DLD1 (cell line): ENCODE measurements around the gene RNF187.
"Not testable (repeated sequence)": the region's sequence is repeated elsewhere in the genome, so short reads cannot be mapped to it uniquely, and the experiment has no call there.

Experiments used
- in situ Hi-C: cut with HindIII; loops from 2 replicates; pipeline ENCODE4 v1.10.0; 2017; ENCODE audit warnings: low sequenced_read_pairs

Gene RNF187

GRCh38 chr1:228459091-228459993 is 27.8 kb upstream of the RNF187 start:
- in situ Hi-C loops: no loop called here

DNA sequence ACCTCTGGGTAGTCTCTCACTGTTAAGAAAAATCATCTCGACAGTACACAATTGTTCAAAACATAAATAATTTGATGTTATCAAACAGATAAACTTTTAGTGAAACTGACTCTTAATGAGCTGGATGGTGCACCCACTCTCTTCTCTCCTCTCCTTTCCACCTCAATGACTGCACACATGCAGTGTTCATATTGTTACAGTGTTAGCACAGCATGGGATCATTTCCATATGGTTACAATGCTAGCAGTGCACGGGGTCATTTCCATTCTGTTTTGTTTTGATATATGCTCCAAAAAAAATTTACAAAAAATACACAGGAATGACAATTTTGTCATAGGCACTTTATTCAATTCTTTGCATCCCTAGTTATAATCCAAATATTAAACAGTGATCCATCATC is 26.4 kb upstream of the RNF187 start:
- in situ Hi-C loops: no loop called here

GRCh38 chr1:228462560-228462959 is 24.6 kb upstream of the RNF187 start:
- in situ Hi-C loops: no loop called here

DNA sequence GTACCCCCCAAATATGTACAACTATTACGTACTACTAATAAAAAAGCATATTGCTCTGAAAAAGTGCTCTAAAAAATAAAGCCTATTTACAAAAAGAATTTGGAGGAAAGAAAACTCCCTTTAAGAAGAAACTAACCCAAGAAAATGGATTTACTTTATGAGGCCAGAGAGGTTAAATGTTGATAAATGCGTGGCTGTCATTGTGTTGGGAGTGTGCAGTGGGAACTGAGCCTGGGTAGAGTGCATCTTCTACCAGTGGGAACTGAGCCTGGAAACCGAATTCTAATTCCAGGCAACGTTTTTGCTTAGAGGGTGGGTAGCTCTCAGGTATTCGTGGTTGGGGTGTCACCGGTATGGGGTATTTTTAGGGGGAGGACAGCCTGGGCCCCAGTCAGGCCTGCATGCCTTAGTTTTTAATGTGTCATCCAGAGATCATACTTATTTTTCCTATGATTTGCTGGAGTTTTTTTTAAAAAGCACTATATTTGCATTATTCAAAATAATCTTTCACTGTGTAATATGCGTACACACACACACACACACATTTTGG is 24.1 kb upstream of the RNF187 start:
- in situ Hi-C loops: no loop called here

DNA sequence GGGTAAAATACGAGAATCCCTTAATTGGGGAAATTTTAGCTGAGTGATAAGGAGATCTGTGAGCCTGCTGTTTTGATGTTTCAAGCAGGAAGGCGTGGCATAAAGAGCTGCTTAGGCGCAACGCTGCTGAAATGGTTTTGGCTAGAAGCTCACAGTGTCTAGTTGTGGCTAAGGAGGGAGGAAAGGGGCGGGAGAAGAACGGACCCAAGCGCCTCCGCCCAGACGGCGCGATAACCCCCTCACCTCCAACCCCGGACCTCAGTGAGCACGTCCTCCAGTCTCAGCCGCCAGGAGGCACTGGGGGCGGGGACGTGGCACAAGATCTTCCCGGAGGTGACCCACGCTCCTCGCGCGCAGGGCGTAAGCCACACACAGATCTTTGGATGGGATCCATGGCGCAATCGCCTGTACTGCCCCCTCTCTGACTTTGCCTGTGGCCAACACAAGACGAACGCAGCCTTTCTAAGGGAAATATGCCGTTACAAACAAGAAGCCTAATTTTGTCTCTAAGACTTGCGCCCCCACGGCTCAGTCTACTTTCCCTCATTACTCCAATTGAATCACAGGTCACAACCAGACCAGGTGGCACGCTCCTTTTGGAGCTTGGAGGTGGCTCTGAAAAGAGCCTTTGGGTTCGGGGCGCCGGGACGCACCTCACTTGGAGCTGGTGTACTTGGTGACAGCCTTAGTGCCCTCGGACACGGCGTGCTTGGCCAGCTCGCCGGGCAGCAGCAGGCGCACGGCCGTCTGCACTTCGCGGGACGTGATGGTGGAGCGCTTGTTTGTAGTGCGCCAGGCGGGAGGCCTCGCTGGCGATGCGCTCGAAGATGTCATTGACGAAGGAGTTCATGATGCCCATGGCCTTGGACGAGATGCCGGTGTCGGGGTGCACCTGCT is 23.4 kb upstream of the RNF187 start:
- in situ Hi-C loops: no loop called here

GRCh38 chr1:228464487-228464983 is 22.6 kb upstream of the RNF187 start:
- in situ Hi-C loops: no loop called here

DNA sequence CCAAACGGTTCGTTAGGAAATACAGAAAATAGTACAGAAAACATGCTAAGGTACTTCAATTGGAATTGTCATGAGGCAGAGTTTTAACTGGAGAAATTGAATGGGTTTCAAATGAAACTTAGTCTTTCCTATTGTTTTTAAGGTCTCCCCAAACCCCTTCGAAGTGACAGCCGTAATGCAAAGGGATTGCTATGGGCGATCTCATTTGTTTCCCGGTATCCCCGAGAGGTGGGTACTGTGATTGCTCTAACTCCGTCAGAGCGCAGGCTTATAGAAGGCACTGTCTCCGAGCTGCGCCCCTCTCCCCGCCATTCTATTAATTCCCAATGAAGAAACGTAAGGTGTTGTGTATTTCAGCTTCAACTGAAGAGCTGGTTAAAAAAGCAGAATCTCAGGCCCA is 22.0 kb upstream of the RNF187 start:
- in situ Hi-C loops: no loop called here

- in situ Hi-C loops: no loop called here
These were observed 21.5 kb upstream of the RNF187 start for GRCh38 chr1:228465571-228466146.

GRCh38 chr1:228468188-228468587 is 19.0 kb upstream of the RNF187 start:
- in situ Hi-C loops: not testable (repeated sequence)

GRCh38 chr1:228469413-228470162 is 17.6 kb upstream of the RNF187 start:
- in situ Hi-C loops: no loop called here

GRCh38 chr1:228471154-228471761 is 15.9 kb upstream of the RNF187 start:
- in situ Hi-C loops: no loop called here

DNA sequence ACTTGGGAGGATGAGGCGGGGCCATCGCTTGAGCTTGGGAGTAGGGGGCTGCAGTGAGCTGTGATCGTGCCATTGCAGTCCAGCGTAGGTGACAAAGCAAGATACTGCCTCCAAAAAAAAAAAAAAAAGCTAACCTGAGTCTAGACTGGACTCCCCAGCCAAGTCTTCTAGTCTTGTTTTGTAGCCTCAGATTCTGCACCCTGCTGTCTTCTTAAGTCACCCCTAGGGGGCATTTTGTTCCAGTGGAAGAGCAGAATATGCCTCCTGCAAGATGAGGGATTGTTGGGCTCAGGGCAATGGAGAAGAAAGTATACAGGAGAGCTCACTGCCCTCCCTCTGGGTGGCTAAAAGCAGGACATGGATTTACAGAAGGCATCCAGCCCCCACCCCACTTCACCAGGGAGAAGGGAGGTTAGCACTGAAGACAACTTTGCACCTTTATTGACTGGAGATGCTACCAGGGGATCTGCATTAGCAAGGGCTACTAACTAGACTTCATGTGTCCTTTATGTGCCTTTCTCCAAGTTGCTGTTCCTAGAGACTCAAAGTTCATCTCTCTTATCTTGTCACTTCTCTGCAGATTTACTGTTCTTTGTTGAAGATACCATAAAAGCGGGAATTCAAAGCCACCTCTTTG is 15.3 kb upstream of the RNF187 start:
- in situ Hi-C loops: no loop called here

DNA sequence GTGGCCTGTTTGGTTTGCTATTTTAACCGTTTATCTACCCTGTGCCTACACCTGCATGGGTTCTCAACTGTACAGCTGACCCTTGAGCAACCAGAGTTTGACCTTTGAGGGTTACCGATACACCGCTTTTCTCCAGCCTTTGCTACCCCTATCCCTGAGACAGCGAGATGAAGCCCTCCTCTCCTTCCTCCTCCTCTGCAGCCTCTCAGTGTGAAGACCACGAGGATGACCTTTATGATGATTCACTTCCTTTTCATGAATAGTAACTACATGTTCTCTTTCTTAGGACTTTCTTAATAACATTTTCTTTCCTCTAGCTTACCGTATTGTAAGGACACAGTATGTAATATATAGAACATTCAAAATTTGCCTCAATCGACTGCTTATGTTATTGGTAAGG is 14.5 kb upstream of the RNF187 start:
- in situ Hi-C loops: no loop called here

DNA sequence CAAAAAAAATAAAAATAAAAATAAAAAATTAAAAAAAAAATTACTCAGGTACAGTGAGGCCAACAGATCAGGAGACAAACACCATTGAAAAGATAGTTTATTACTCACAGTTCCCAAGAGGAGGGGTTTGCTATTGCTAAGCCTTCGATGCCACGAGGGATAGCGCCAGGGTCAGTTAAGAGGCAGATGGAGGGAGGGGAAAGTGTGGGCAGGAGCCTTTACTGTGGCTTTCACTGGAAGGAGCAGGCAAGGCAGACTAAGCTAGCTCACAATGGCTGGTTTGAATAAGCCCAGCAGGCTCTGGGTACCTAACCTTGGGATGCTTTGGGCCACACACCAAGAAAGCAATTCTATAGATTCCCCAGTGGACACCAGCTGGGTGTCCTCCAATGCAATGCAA is 12.7 kb upstream of the RNF187 start:
- in situ Hi-C loops: no loop called here

DNA sequence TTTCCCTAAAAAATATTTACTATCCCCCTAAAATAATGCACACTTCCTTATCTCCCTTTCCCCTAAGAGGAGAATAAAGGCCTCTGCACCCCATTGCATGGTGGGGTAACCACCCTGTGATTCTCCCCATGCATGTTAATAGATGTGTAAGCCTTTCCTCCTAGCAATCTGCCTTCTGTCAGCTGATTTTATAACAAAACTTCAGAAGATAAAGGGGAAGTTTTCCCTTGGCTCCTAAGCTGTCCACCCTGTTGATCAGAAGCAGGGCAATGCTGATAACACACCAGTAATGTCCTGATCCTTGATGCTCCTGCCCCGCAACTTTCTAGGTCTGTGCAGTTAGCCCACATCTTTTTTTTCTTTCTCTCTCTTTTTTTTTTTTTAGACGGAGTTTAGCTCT is 11.4 kb upstream of the RNF187 start:
- in situ Hi-C loops: no loop called here

GRCh38 chr1:228477263-228477662 is 9.9 kb upstream of the RNF187 start:
- in situ Hi-C loops: no loop called here

- in situ Hi-C loops: no loop called here
These were observed 8.9 kb upstream of the RNF187 start for GRCh38 chr1:228478326-228478725.

GRCh38 chr1:228478912-228479711 is 8.1 kb upstream of the RNF187 start:
- in situ Hi-C loops: no loop called here

DNA sequence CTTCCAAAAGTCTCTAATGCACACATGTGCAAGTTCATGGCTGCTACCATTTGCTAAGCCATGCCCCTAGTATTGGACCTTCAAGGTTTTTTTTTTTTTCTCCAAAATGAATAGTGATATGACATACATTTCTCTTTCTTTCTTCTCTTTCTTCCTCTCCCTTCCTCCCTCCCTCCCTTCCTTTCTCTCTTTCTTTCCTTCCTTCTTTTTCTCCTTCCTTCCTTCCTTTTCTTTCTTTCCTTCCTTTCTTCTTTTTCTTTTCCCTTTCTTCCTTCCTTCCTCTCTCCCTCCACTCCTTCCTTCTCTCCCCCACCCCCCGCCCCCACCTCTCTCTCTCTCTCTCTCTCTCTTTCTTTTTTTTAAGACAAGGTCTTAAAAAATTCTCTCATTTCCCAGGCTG is 3.4 kb upstream of the RNF187 start:
- in situ Hi-C loops: no loop called here
